ENCODE results near the gene DPRX. TPM values are rescaled to one million over a fixed set of nuclear protein-coding genes. Genes with fewer than 3 reads are reported as not detected.

DPRX gene
- polyA plus RNA-seq, 1 donor from 2014 or later: not detected

GRCh38 chr19:53596056-53596455 lies 35.7 kb upstream of the DPRX start:
- Histone ChIP-seq H3K4me2 (ENCODE audit: low read length) (no peak overlapping the region), H3K36me3 (ENCODE audit: insufficient read depth, low read length) (no peaks in the 10 kb centered on the region), H3K27ac (ENCODE audit: low read length) (no peak overlapping the region), H4K20me1 (ENCODE audit: insufficient read depth) (no peaks in the 10 kb centered on the region), H3F3A (ENCODE audit: insufficient read depth, low read length, poor library complexity, severe bottlenecking) (no peaks in the 10 kb centered on the region), H3K4me3 (ENCODE audit: low read length) (no peak overlapping the region), H2AFZ (ENCODE audit: low read depth, low read length) (no peak overlapping the region), H3K9ac (ENCODE audit: low read length) (no peak overlapping the region), H3K79me2 (replicated peaks; ENCODE audit: insufficient read depth, low read length) (no peaks in the 10 kb centered on the region), H3K9me3 (ENCODE audit: low read length) (no peaks in the 10 kb centered on the region), H3K27me3 (ENCODE audit: insufficient read depth, low read depth, low read length) (no peaks in the 10 kb centered on the region), H3K9me2 (ENCODE audit: insufficient read depth, low read length) (no peaks in the 10 kb centered on the region)
- TF ChIP-seq POLR2AphosphoS5 (IDR thresholded peaks at IDR 0.05): no peak
- no peak for TF ChIP-seq SMC3 (conservative IDR thresholded peaks at IDR 0.05; ENCODE audit: poor library complexity)
- TF ChIP-seq TAF1 (IDR thresholded peaks at IDR 0.05; ENCODE audit: low read depth): no peak
- TF ChIP-seq EZH2 (IDR thresholded peaks at IDR 0.05; ENCODE audit: borderline replicate concordance, insufficient read depth, low read length, poor library complexity, severe bottlenecking): no peak
- no peak for TF ChIP-seq RAD21 (conservative IDR thresholded peaks at IDR 0.05)
- TF ChIP-seq EP300 (conservative IDR thresholded peaks at IDR 0.05; ENCODE audit: poor library complexity, severe bottlenecking): no peak
- TF ChIP-seq MXI1 (conservative IDR thresholded peaks at IDR 0.05; ENCODE audit: poor library complexity, severe bottlenecking): no peak
- TF ChIP-seq CTCF (IDR thresholded peaks at IDR 0.05; ENCODE audit: poor library complexity, severe bottlenecking): no peak
- no peak for TF ChIP-seq REST (IDR thresholded peaks at IDR 0.05; ENCODE audit: borderline replicate concordance)

- TF ChIP-seq MXI1 (conservative IDR thresholded peaks at IDR 0.05; ENCODE audit: poor library complexity, severe bottlenecking) (no peak), TAF1 (IDR thresholded peaks at IDR 0.05; ENCODE audit: low read depth) (no peak), RAD21 (conservative IDR thresholded peaks at IDR 0.05) (no peak), EP300 (conservative IDR thresholded peaks at IDR 0.05; ENCODE audit: poor library complexity, severe bottlenecking) (no peak), EZH2 (IDR thresholded peaks at IDR 0.05; ENCODE audit: borderline replicate concordance, insufficient read depth, low read length, poor library complexity, severe bottlenecking) (no peak)
- no peaks in the 10 kb centered on the region for H3K9me3 ChIP-seq (ENCODE audit: low read length)
- no peaks in the 10 kb centered on the region for H3K36me3 ChIP-seq (ENCODE audit: insufficient read depth, low read length)
- H3K4me2 ChIP-seq (ENCODE audit: low read length): no peak overlapping the region
- H3K9me2 ChIP-seq (ENCODE audit: insufficient read depth, low read length): no peaks in the 10 kb centered on the region
- no peaks in the 10 kb centered on the region for H4K20me1 ChIP-seq (ENCODE audit: insufficient read depth)
- no peaks in the 10 kb centered on the region for H3K27me3 ChIP-seq (ENCODE audit: insufficient read depth, low read depth, low read length)
- no peak overlapping the region for H3K4me3 ChIP-seq (ENCODE audit: low read length)
- H3F3A ChIP-seq (ENCODE audit: insufficient read depth, low read length, poor library complexity, severe bottlenecking): no peaks in the 10 kb centered on the region
- no peak overlapping the region for H3K27ac ChIP-seq (ENCODE audit: low read length)
- no peak overlapping the region for H3K9ac ChIP-seq (ENCODE audit: low read length)
- no peaks in the 10 kb centered on the region for H3K79me2 ChIP-seq (replicated peaks; ENCODE audit: insufficient read depth, low read length)
- no peak overlapping the region for H2AFZ ChIP-seq (ENCODE audit: low read depth, low read length)
Measured at GRCh38 chr19:53597023-53597422, 34.8 kb upstream of the DPRX start.
